DOHH2 (cell line): ENCODE measurements around the gene MGAT5.

ENCODE experiments used
- CTCF ChIP-seq: fragments of 200-600 bp; sonication (generic); IDR thresholded peaks from one replicate; pipeline ENCODE4 v1.5.1; 2014; ENCODE audit warnings: antibody characterized with exemption, mild to moderate bottlenecking, low read depth, low read length; ENCODE audit not compliant: poor library complexity, severe bottlenecking
- EZH2phosphoT487 ChIP-seq: fragments of 200-600 bp; sonication (generic); IDR thresholded peaks from 2 replicates; pipeline ENCODE4 v1.6.1; 2017; ENCODE audit warnings: borderline replicate concordance, mild to moderate bottlenecking, antibody characterized with exemption, low read length, moderate library complexity, mixed read lengths

- TF ChIP-seq CTCF = no peak
- TF ChIP-seq EZH2phosphoT487 = no peak
These were observed 115.5 kb downstream of the MGAT5 start for GRCh38 chr2:134369220-134369902.
